Smooth muscle cell (in vitro differentiated cells): Measurements from ENCODE around the gene SLIT2. TPM values are rescaled to one million over a fixed set of nuclear protein-coding genes. Genes with fewer than 3 reads are reported as not detected.

Experiments
- DNase-seq: peaks from one replicate; lab custom pipeline; 2025; ENCODE audit not compliant: unreplicated experiment; lab: John Stamatoyannopoulos, UW
- H2AFZ ChIP-seq: fragments of 200-600 bp; sonication (generic); 2 replicates; pipeline ENCODE4 v1.6.0; 2016; ENCODE audit warnings: antibody characterized with exemption, low read depth, mild to moderate bottlenecking
- H3F3A ChIP-seq: fragments of 200-600 bp; sonication (generic); 2 replicates; pipeline ENCODE4 v1.6.0; 2017; ENCODE audit warnings: antibody characterized with exemption, low read depth
- H3K27ac ChIP-seq: fragments of 200-600 bp; sonication (generic); 2 replicates; pipeline ENCODE4 v1.5.1; 2016; ENCODE audit warnings: low read depth, mild to moderate bottlenecking
- H3K27me3 ChIP-seq: fragments of 200-600 bp; sonication (generic); 2 replicates; pipeline ENCODE4 v1.6.1; 2016; ENCODE audit warnings: low read depth, mild to moderate bottlenecking
- H3K36me3 ChIP-seq: fragments of 200-600 bp; sonication (generic); 2 replicates; pipeline ENCODE4 v1.5.1; 2016; ENCODE audit warnings: low read depth
- H3K4me1 ChIP-seq: fragments of 200-600 bp; sonication (generic); 2 replicates; pipeline ENCODE4 v1.5.1; 2016; ENCODE audit warnings: low read depth
- H3K4me2 ChIP-seq: fragments of 200-600 bp; sonication (generic); 2 replicates; pipeline ENCODE4 v1.6.0; 2016; ENCODE audit warnings: mild to moderate bottlenecking
- H3K4me3 ChIP-seq: fragments of 200-600 bp; sonication (generic); 2 replicates; pipeline ENCODE4 v1.5.1; 2016; ENCODE audit warnings: mild to moderate bottlenecking
- H3K79me2 ChIP-seq: fragments of 200-600 bp; sonication (generic); 2 replicates; pipeline ENCODE4 v1.6.0; 2016; ENCODE audit warnings: low read depth, mild to moderate bottlenecking
- H3K9ac ChIP-seq: fragments of 200-600 bp; sonication (generic); 2 replicates; pipeline ENCODE4 v1.6.0; 2016; ENCODE audit warnings: low read depth
- H3K9me3 ChIP-seq: fragments of 200-600 bp; sonication (generic); replicated peaks from 2 replicates; pipeline ENCODE4 v1.5.1; 2016; ENCODE audit warnings: low read depth
- H4K20me1 ChIP-seq: fragments of 200-600 bp; sonication (generic); 2 replicates; pipeline ENCODE4 v1.6.0; 2016; ENCODE audit warnings: low read depth
- CTCF ChIP-seq: fragments of 200-600 bp; sonication (generic); IDR thresholded peaks from 2 replicates; pipeline ENCODE4 v1.5.1; 2017; ENCODE audit warnings: borderline replicate concordance, mild to moderate bottlenecking, antibody characterized with exemption; ENCODE audit not compliant: insufficient read depth, poor library complexity, severe bottlenecking
- WGBS: methylation state at CpG from one replicate; pipeline ENCODE4 v1.1.7; 2016; ENCODE audit warnings: low lambda C conversion rate; 5-methylcytosine and 5-hydroxymethylcytosine counted together
- polyA plus RNA-seq: library from polyadenylated mRNA; unstranded; fragments of >200 nt; fragmentation: Nextera tagmentation; extraction: Ambion mirVana; gene quantifications from 2 replicates; pipeline ENCODE4 v1.2.1, GENCODE V29; 2016
- total RNA-seq: library from RNA; depleted of rRNA; stranded (reverse); fragments of >200 nt; gene quantifications from 2 replicates; pipeline ENCODE4 v1.2.3, GENCODE V29; 2014

SLIT2 gene
- total and polyA plus RNA-seq, 2 experiments from 2014 or later, result 29.4 to 37.2 TPM

- no peak overlapping the region for H3K27ac ChIP-seq
- H3K9ac ChIP-seq, result no peak overlapping the region
- no peak overlapping the region for H3K4me3 ChIP-seq
- no peaks in the 10 kb centered on the region for H3K9me3 ChIP-seq
- H3K79me2 ChIP-seq, result no peaks in the 10 kb centered on the region
- H2AFZ ChIP-seq, result no peak overlapping the region
- H4K20me1 ChIP-seq, result no peaks in the 10 kb centered on the region
- no peak for TF ChIP-seq CTCF
- no peaks in the 10 kb centered on the region for H3F3A ChIP-seq
- H3K36me3 ChIP-seq, result no peaks in the 10 kb centered on the region
- DNase-seq, result no peak
- H3K4me2 ChIP-seq, result no peak overlapping the region
- H3K4me1 ChIP-seq, result no peaks in the 10 kb centered on the region
- H3K27me3 ChIP-seq, result no peaks in the 10 kb centered on the region
Observed at GRCh38 chr4:20219521-20219920, 32.2 kb upstream of the SLIT2 start.

GRCh38 chr4:20237894-20238537 lies 13.7 kb upstream of the SLIT2 start:
- Histone ChIP-seq H3K4me3 (no peak overlapping the region), H3K79me2 (no peaks in the 10 kb centered on the region), H3K27ac (no peak overlapping the region), H3K9me3 (no peaks in the 10 kb centered on the region), H3F3A (no peaks in the 10 kb centered on the region), H4K20me1 (no peaks in the 10 kb centered on the region), H2AFZ (no peak overlapping the region), H3K9ac (no peak overlapping the region), H3K4me2 (no peak overlapping the region), H3K27me3 (no peaks in the 10 kb centered on the region), H3K36me3 (no peaks in the 10 kb centered on the region), H3K4me1 (no peaks in the 10 kb centered on the region)
- no peak for DNase-seq
- WGBS, result 89% methylated on average over 3 of the region's 3 CpGs
- no peak for TF ChIP-seq CTCF

GRCh38 chr4:20248155-20248558 lies 3.5 kb upstream of the SLIT2 start:
- DNase-seq, result no peak
- 22% methylated on average over 3 of the region's 3 CpGs for WGBS
- Histone ChIP-seq H3K9ac (no peak overlapping the region), H3F3A (no peaks in the 10 kb centered on the region), H3K4me2 (no peak overlapping the region), H3K4me3 (no peak overlapping the region), H4K20me1 (peaks cover 10% of the 10 kb centered on the region), H2AFZ (no peak overlapping the region), H3K9me3 (no peaks in the 10 kb centered on the region), H3K79me2 (peaks cover 10% of the 10 kb centered on the region), H3K27ac (no peak overlapping the region), H3K4me1 (peaks cover 5% of the 10 kb centered on the region), H3K27me3 (peaks cover 4% of the 10 kb centered on the region), H3K36me3 (no peaks in the 10 kb centered on the region)
- peak; percentile 66 for TF ChIP-seq CTCF

- H2AFZ ChIP-seq, result no peak overlapping the region
- H3F3A ChIP-seq, result no peaks in the 10 kb centered on the region
- H4K20me1 ChIP-seq, result peaks cover 22% of the 10 kb centered on the region
- DNase-seq, result no peak
- no peaks in the 10 kb centered on the region for H3K9me3 ChIP-seq
- no peak overlapping the region for H3K9ac ChIP-seq
- H3K27me3 ChIP-seq, result peaks cover 14% of the 10 kb centered on the region
- no peak overlapping the region for H3K4me2 ChIP-seq
- H3K4me1 ChIP-seq, result peaks cover 9% of the 10 kb centered on the region
- peak; percentile 43 for TF ChIP-seq CTCF
- WGBS, result 53% methylated on average over 2 of the region's 2 CpGs
- no peaks in the 10 kb centered on the region for H3K36me3 ChIP-seq
- no peak overlapping the region for H3K27ac ChIP-seq
- no peak overlapping the region for H3K4me3 ChIP-seq
- peaks cover 21% of the 10 kb centered on the region for H3K79me2 ChIP-seq
Observed at GRCh38 chr4:20249333-20249732, 2.4 kb upstream of the SLIT2 start.
